HG02571 (cell line): ENCODE results near the gene CARMIL3.
A peak's percentile ranks its signal among the peaks of the same experiment; 100 is the strongest.
"Not testable (repeated sequence)": the region's sequence is repeated elsewhere in the genome, so short reads cannot be mapped to it uniquely, and the experiment has no call there.

Experiments
- ATAC-seq: cut with Tn5 transposase; IDR thresholded peaks from one replicate; pipeline ENCODE4 v1.9.1; 2021; ENCODE audit warnings: mild to moderate bottlenecking, moderate library complexity; ENCODE audit not compliant: unreplicated experiment

CARMIL3 gene

DNA sequence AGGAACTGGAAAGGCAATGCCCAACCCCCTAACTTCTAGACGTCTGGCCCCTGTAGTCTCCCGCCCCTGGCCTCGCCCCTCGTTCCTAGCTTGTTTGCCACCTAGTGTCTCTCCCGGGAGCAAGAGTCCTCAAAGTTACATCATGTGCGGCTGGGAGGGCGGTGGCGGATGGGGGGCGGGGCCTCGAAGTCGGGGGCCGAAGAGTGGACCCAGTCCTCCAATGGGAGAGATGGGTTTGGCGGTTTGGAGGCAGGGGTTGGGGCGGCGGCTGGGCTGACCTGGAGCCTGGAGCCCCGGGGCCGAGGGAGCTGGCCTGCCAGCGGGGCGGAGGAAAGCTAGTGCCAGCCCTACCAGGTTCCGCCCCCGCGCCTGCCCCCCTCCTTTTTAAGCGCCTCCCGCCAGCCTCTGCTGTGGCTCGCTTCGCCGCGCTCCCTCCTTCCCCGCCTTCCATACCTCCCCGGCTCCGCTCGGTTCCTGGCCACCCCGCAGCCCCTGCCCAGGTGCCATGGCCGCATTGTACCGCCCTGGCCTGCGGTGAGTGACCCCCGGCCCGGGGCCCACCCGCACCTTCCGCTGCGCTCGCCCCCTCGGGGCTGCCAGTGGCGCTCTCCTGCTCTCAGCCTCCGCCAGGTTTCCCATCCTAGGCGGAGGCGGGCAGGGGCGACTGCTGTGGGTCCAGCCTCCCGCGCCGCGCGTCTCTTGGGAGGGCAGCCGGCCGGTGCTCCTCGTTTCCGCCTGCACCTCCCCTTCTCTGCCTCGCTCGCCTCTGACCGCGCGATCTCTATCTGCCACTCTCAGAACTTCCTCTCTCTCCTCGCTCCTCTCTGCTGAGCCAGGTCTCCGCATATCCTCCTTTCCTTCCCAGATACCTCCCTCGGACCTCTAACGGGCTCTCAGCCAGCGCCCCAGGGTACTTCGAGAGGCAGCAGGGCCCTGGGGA, 42.4 kb downstream of the CARMIL3 start, which contains the start of gene PCK2:
Gene PCK2, plus strand, starts transcription at position 411 of the 940 bp plus-strand sequence. Its CDS starts 95 bp downstream, at position 506.
- ATAC-seq: peak; percentile 48

DNA sequence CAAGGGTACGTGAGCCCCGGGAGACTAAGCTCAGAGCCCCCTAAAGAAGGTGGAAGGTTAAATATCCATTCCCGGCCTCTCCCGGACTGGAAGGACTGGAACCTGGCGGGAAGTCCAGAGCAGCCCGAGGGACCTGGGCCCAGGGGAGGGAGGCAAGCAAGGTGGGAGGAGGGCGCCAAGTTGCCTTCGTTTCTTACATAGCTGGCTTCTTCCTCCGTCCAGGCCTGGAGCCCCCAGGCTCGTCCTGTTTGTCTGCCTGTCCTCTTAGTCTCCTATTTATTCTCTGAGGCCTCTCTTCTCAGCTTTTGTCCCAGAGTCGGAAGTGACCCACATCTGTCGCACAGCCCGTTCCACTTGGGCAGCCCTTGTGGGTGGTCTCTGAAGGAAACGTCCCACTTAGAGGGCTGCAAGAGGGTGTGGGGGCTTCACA, 43.0 kb downstream of the CARMIL3 start:
- no peak for ATAC-seq

DNA sequence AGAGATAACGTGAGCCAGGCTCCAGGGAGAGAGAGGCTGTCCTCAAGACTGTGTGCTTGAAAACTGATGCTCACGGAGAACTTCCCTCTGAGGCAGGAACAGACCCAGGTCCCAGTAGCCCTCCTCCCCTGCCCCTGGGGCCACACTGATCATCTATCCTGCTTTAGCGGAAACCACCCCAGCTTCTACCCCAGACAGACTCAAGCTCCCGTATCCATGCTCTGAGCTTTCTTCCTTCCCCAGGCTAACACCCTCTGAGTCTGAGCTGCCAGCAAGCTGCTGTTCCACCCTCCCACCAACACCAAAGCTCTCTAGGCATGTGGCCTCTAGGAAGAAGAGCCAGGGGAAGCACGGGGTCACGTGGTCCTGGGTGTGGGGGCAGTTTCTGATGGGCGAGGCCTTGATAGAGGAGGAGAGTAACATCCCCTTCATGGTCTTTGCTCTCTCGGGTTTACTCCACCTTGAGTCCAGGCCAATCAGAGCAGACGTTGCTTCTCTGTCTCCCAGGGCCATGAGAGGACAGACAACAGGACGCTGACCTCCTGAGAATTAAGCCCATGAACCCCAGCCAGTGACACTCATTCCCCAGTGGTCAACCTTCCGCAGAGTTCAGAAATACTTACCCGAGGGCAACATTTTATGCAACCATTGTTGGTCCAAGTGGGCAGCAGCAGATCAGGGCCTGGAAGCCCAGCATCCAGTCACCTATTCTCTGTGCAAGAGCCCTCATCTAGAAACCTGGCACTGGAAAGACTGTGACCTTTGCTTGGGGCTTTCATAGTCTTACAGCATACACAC, 43.7 kb downstream of the CARMIL3 start:
- ATAC-seq: peak; percentile 53

DNA sequence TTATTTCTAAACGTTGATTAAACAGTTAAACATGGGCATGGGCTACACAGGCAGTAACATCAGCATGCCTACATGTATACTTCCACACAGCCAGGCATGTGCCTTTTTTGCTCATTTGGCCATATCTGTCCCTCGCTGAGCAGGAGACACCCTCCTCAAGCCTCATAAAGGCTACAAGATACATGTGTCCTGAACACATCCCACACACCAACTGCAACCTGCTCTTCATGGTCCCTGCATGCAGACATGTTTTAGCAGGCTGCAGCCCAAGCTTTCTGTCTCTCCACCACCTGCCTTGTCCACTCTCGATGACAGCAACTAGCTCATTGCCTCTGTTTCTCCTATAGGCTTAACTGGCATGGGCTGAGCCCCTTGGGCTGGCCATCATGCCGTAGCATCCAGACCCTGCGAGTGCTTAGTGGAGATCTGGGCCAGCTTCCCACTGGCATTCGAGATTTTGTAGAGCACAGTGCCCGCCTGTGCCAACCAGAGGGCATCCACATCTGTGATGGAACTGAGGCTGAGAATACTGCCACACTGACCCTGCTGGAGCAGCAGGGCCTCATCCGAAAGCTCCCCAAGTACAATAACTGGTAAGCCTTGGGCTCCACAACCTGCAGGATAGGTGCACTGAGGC, 44.9 kb downstream of the CARMIL3 start:
- ATAC-seq: no peak

DNA sequence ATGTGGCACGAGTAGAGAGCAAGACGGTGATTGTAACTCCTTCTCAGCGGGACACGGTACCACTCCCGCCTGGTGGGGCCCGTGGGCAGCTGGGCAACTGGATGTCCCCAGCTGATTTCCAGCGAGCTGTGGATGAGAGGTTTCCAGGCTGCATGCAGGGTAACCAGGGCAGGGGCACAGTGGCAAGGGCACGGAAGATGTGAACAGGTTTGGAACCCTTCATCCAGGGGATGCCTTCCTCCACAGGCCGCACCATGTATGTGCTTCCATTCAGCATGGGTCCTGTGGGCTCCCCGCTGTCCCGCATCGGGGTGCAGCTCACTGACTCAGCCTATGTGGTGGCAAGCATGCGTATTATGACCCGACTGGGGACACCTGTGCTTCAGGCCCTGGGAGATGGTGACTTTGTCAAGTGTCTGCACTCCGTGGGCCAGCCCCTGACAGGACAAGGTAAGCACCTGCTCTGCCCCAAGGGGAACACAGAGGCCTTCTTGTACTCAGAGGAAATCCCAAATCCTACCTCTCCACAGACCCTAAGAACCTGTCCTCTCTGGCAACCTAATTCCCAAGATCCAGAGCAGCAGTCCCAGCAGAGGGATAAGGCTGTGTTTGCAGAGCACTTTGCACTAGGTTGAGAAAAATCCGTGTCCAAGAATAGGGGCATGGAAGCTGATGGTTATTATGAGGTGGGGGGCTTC, 46.6 kb downstream of the CARMIL3 start:
- no peak for ATAC-seq

DNA sequence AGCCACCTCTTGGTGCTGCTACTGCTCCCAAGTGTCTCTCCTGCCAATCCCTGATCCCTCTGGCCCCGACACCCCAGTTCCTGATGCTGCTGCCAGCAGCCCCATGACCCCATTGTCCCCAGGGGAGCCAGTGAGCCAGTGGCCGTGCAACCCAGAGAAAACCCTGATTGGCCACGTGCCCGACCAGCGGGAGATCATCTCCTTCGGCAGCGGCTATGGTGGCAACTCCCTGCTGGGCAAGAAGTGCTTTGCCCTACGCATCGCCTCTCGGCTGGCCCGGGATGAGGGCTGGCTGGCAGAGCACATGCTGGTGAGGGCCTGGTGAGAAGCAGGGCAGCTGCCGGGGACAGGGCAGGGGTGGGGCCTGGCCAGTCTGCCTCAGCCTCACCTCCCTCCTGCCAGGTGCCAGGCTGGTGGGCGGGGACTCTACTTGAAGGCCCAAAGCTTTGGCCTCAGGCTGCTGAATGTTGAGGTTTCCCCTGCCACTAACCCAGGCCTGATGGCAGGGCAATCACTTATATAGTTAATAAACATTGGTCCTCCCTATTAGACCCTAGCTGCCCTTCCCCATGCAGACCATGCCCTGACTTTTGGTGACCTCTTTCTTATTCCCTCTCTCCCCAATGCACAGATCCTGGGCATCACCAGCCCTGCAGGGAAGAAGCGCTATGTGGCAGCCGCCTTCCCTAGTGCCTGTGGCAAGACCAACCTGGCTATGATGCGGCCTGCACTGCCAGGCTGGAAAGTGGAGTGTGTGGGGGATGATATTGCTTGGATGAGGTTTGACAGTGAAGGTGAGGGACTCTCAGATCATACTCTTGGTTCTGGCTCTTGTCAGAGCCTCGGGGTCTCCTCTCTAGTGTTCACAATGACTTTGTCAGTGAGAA, 47.4 kb downstream of the CARMIL3 start:
- ATAC-seq: no peak

DNA sequence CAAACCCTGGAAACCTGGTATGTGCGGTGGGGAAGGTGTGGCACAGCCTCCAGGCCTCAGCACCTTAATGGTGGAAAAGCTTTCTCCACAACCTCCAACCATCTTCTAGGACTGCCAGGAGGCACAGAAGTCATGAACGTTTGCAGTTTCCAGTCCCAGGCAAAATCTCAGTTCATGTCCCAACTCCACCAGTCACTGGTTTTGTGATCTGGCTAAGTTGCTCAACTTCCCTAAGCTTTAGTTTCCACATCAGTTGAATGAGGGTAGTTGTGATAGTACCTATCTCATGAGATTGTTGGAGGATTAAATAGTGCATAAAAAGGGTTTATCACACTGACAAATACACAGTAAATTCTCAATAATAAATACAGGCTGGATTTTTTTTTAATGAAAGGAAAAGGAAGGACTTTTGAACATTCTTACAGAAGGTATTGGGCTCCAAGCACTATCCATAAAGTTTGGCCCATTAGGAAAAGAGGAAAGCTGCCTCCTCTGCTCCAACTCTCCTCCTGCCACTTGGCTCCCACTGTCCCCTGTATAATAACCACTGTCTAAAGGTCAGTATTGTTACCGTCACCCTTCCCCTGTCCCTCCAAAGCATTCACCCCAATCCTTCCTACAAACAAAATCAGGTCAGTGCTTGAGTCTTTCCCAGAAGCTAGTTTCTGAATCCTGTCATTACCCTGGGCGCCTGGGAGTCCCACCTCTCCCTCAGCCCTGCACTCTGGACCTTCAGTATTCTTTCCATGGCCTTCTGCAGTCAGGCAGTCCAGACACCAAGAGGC, 48.6 kb downstream of the CARMIL3 start:
- no peak for ATAC-seq

DNA sequence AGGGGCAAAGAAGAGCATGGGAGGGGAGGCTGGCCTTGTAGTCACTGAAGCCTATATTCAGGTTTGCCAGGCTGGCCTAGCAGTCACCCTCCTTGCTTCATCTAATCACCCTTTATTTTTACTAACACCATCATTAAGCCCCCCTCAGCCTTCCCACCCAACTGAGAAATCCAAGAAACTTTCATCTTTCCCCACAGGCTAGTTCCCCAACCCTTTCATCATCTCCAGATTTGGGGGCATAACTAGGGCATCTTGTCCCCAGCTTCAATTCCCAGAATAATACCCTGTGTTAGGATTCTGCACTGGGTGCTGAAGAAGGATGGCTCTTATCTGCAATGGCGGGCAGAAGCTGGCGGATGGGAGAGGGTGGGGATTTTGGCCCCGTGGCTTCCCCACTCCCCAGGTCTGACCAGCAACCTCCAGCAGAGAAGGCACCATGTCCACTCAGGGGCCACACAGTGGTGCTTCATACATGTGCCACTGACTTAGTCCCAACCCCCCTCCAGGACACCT, 49.2 kb downstream of the CARMIL3 start:
- no peak for ATAC-seq

DNA sequence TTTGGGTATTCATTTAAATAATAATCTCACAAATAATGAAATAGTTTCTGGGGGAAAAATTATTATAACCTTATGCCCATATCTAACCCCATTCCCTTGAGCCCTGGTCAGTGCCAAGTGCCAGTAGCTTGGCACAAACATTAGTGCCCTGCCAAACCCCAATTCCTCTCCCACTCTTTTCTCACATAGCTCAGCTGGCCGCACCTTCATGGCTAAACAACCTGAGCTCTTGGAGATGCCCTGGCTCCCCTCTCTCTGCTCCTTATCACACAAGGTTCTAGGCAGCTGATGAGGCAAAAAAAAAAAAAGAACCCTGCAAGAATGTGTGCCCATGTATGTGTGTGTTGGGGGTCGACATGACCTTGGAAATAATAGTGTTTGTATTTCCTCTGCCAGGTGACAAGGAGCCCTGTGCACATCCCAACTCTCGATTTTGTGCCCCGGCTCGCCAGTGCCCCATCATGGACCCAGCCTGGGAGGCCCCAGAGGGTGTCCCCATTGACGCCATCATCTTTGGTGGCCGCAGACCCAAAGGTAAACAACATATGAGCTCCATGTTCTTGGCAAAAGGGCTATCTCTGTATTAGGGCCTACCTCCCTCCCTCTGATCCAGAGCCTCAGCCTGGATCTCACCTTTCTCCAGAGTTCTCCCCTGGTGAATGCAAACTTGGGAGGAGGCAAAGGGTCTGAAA, 50.7 kb downstream of the CARMIL3 start:
- ATAC-seq: no peak

DNA sequence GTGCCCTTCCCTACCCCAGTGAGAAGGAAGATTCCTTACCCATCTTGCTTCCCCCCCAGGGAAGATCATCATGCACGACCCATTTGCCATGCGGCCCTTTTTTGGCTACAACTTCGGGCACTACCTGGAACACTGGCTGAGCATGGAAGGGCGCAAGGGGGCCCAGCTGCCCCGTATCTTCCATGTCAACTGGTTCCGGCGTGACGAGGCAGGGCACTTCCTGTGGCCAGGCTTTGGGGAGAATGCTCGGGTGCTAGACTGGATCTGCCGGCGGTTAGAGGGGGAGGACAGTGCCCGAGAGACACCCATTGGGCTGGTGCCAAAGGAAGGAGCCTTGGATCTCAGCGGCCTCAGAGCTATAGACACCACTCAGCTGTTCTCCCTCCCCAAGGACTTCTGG, 51.6 kb downstream of the CARMIL3 start:
- no peak for ATAC-seq

DNA sequence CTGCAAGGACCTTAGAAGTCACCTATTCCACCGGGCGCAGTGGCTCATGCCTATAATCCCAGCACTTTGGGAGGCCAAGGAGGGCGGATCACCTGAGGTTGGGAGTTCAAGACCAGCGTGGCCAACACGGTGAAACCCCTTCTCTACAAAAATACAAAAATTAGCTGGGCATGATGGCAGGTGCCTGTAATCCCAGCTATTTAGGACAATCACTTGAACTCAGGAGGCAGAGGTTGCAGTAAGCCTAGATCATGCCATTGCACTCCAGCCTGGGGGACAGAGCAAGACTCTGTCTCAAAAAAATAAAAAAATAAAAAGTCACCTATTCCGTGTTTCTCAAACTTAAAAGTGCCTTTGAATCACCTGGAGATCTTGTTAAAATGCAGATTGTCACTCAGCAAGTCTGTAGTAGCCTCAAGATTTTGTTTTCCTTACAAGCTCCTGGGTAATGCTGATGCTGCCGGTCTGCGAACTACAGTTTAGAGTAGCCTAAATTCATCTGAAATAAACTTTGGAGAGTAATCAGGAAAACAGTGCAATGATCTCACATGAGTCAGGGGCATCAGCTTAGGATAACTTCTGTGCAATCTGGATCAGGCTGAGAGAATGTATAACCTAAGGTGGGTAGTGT, 53.9 kb downstream of the CARMIL3 start:
- not testable (repeated sequence) for ATAC-seq

DNA sequence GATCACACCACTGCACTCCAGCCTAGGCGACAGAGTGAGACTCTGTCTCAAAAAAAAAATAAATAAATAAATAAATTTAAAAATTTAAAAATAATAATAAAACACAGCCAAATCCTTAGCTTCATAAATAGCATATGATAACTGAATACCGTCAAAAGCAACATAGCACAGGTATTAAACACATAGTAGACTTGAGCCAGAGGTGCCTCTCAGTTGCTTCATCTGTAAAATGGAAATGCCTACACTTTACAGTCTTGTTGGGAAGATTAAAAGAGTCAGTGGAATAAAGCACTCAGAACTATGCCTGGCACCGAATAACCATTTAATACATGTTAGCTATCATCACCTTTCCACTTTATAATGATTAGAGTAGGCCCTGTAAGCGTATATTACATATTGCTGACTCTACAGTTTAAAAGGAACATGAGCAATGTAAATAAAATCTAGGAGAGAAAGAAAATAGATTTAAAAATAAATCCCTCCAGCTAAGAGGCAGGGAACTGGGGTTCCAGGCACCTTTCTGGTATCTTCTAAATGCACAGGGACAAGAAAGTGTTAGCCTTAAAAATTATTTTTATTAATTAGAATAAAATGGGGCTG, 55.0 kb downstream of the CARMIL3 start:
- no peak for ATAC-seq

DNA sequence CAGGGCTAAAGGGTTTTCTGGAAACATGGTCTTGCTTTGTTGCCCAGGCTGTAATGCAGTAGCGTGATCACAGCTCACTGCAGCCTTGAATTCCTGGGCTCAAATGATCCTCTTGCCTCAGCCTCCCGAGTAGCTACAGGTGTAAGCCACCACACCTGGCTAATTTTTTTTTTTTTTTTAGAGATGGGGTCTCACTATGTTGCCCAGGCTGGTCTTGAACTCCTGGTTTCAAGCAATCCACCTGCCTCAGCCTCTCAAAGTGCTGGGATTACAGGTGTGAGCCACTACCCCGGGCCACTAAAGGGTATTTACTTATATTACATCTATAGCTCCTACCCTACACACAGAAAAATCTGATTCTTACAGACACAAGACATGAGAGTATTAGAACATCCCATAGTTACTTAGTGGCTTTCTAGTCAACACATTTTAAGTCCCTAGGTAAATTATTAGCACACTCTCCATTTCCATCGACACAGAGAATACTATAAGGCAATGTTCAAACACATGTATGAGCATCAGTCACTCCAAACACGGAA, 56.6 kb downstream of the CARMIL3 start:
- ATAC-seq: peak; percentile 10

DNA sequence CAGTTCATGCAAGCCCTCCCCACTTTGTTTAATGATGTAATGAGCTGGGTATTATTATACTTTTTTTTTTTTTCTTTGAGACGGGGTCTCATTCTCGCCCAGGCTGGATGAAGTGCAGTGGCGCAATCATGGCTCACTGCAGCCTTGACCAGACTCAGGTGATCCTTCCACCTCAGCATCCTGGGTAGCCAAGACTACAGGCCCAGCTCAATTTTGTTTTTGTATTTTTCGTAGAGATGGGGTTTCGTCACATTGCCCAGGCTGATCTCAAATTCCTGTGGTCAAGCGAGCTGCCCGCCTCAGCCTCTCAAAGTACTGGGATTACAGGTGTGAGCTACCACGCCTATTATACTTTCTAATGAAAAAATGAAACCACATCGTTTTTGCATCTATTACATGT, 58.3 kb downstream of the CARMIL3 start:
- no peak for ATAC-seq

DNA sequence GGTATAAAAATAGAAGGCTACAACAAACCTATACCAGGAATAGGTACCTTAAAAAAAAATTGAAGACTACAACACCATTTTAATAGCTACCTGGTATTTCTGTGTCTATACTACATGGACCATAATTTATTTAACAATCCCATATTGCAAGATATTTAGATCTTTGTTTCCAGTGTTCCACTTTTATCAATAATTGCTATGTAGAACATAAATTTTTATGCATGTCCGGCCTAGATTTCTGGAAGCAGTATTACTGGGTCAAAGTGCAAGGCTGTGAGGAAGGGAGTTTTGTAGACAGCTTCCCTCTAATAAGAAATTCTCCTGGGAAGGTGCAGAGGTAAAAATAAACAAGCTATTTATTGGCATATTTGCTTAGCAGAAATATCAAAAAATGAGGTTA, 58.7 kb downstream of the CARMIL3 start:
- no peak for ATAC-seq

DNA sequence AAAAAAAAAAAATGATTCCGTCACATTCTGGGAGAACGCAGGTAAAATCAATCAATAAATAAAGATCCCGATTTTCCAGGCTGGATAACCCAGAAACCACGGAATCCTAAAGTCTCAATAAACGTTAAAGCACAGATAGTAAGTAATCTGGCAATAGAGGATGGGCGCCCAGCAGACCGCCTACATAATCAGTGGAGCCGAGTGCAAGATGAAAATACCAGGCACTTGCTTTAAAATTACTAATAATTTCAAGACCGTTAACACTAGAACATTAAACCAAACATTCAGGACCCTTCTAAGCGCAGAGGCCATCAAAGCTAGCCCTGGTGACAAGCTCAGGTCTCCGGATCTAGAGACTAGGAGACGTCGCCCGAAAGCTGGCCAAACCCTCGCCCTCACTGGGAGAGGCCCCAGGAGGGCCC, 61.6 kb downstream of the CARMIL3 start:
- no peak for ATAC-seq
